ENCODE results near the gene TBX18. TPM values are rescaled to one million over a fixed set of nuclear protein-coding genes. Genes with fewer than 3 reads are reported as not detected.

Gene TBX18
- total RNA-seq, 2 experiments from 2014 or later, result not detected

GRCh38 chr6:84769306-84769705 is 4.9 kb upstream of the TBX18 start:
- no TSS peak for BruUV-seq (replicated peaks)
- no peak overlapping the region for H3K4me3 ChIP-seq (ENCODE audit: low read depth, low read length, poor library complexity, severe bottlenecking)
- no peaks in the 10 kb centered on the region for H4K20me1 ChIP-seq (ENCODE audit: insufficient read depth, low read length)
- no peaks in the 10 kb centered on the region for H3K36me3 ChIP-seq (ENCODE audit: insufficient read depth, low read length)
- H2AFZ ChIP-seq (ENCODE audit: low read length), result no peak overlapping the region
- H3K9me2 ChIP-seq (ENCODE audit: insufficient read depth, low read length), result no peaks in the 10 kb centered on the region
- H3K4me1 ChIP-seq (ENCODE audit: insufficient read depth, low read length, poor library complexity, severe bottlenecking), result no peaks in the 10 kb centered on the region
- no peaks in the 10 kb centered on the region for H3K9me3 ChIP-seq (ENCODE audit: low read length)
- CTCF ChIA-PET (ENCODE audit: unreplicated experiment), result interaction anchor here (0.6 kb wide), 1 partner anchor 71 kb away, joined by 3 read pairs; no protein-coding TSS in a partner anchor
- POLR2A ChIA-PET, result interaction anchor here (0.6 kb wide), 1 partner anchor 10 kb away, joined by 3 read pairs; no protein-coding TSS in a partner anchor
- TF ChIP-seq, protein P1, sequence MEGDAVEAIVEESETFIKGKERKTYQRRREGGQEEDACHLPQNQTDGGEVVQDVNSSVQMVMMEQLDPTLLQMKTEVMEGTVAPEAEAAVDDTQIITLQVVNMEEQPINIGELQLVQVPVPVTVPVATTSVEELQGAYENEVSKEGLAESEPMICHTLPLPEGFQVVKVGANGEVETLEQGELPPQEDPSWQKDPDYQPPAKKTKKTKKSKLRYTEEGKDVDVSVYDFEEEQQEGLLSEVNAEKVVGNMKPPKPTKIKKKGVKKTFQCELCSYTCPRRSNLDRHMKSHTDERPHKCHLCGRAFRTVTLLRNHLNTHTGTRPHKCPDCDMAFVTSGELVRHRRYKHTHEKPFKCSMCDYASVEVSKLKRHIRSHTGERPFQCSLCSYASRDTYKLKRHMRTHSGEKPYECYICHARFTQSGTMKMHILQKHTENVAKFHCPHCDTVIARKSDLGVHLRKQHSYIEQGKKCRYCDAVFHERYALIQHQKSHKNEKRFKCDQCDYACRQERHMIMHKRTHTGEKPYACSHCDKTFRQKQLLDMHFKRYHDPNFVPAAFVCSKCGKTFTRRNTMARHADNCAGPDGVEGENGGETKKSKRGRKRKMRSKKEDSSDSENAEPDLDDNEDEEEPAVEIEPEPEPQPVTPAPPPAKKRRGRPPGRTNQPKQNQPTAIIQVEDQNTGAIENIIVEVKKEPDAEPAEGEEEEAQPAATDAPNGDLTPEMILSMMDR (conservative IDR thresholded peaks at IDR 0.05; ENCODE audit: low read length), result no peak
- TF ChIP-seq EZH2phosphoT487 (IDR thresholded peaks at IDR 0.05; ENCODE audit: borderline replicate concordance, low read depth, low read length), result no peak
- H3K27ac ChIP-seq (ENCODE audit: low read depth, low read length, poor library complexity, severe bottlenecking), result no peak overlapping the region
- H3K79me2 ChIP-seq (ENCODE audit: insufficient read depth, low read depth, low read length), result no peaks in the 10 kb centered on the region
- DNase-seq (ENCODE audit: low spot score), result no peak
- no peak overlapping the region for H3K4me2 ChIP-seq (ENCODE audit: low read length)
- intact Hi-C loops (cut with micrococcal nuclease; ENCODE audit: unreplicated experiment), result no loop called here

GRCh38 chr6:84768442-84769174 is 4.2 kb upstream of the TBX18 start:
- intact Hi-C loops (cut with micrococcal nuclease; ENCODE audit: unreplicated experiment), result no loop called here
- no peak overlapping the region for H2AFZ ChIP-seq (ENCODE audit: low read length)

More at GRCh38 chr6:84768442-84769174, 4.2 kb upstream of the TBX18 start:
- Histone ChIP-seq H3K27ac (ENCODE audit: low read depth, low read length, poor library complexity, severe bottlenecking) (no peak overlapping the region), H3K9me3 (ENCODE audit: low read length) (no peaks in the 10 kb centered on the region), H3K36me3 (ENCODE audit: insufficient read depth, low read length) (no peaks in the 10 kb centered on the region), H3K9me2 (ENCODE audit: insufficient read depth, low read length) (no peaks in the 10 kb centered on the region), H3K4me1 (ENCODE audit: insufficient read depth, low read length, poor library complexity, severe bottlenecking) (no peaks in the 10 kb centered on the region), H3K79me2 (ENCODE audit: insufficient read depth, low read depth, low read length) (no peaks in the 10 kb centered on the region), H3K4me2 (ENCODE audit: low read length) (no peak overlapping the region), H3K4me3 (ENCODE audit: low read depth, low read length, poor library complexity, severe bottlenecking) (no peak overlapping the region), H4K20me1 (ENCODE audit: insufficient read depth, low read length) (no peaks in the 10 kb centered on the region)
- DNase-seq (ENCODE audit: low spot score), result no peak
- CTCF ChIA-PET (ENCODE audit: unreplicated experiment), result no interaction called here
- POLR2A ChIA-PET, result interaction anchor here (0.6 to 1.1 kb wide), 3 partner anchors 9 to 185 kb away, joined by 3 read pairs; no protein-coding TSS in a partner anchor
- BruUV-seq (replicated peaks), result no TSS peak
- TF ChIP-seq EZH2phosphoT487 (IDR thresholded peaks at IDR 0.05; ENCODE audit: borderline replicate concordance, low read depth, low read length), result no peak
- TF ChIP-seq, protein P1 (conservative IDR thresholded peaks at IDR 0.05; ENCODE audit: low read length), result no peak
